Choroid plexus epithelial cell (primary cell): ENCODE measurements around the gene ADAMTS14.
"Not testable (repeated sequence)": the region's sequence is repeated elsewhere in the genome, so short reads cannot be mapped to it uniquely, and the experiment has no call there.

Experiments used
- DNase-seq: peaks from one replicate; pipeline ENCODE4 v3.0.0-alpha.2; 2010; ENCODE audit warnings: low read depth
- H3K4me3 ChIP-seq: 2 replicates; pipeline ENCODE4 v1.5.1; 2011; ENCODE audit warnings: low read depth, mild to moderate bottlenecking, control low read depth, low read length, moderate library complexity
- CTCF ChIP-seq: conservative IDR thresholded peaks from 2 replicates; pipeline ENCODE4 v1.5.1; 2011; ENCODE audit warnings: low read depth, mild to moderate bottlenecking, control low read depth, inconsistent platforms, low read length, moderate library complexity

Gene ADAMTS14

GRCh38 chr10:70659306-70659705 is 13.0 kb upstream of the ADAMTS14 start:
- no peak overlapping the region for H3K4me3 ChIP-seq
- no peak for TF ChIP-seq CTCF
- DNase-seq = no peak

GRCh38 chr10:70660722-70661121 is 11.6 kb upstream of the ADAMTS14 start:
- no peak for DNase-seq
- H3K4me3 ChIP-seq = no peak overlapping the region
- no peak for TF ChIP-seq CTCF

GRCh38 chr10:70661623-70662361 is 10.5 kb upstream of the ADAMTS14 start:
- TF ChIP-seq CTCF = no peak
- H3K4me3 ChIP-seq = no peak overlapping the region
- no peak for DNase-seq

- TF ChIP-seq CTCF = no peak
- DNase-seq = peak; percentile 83
- H3K4me3 ChIP-seq = no peak overlapping the region
Measured at GRCh38 chr10:70662362-70663220, 9.7 kb upstream of the ADAMTS14 start.

GRCh38 chr10:70663458-70664409 is 8.6 kb upstream of the ADAMTS14 start:
- not testable (repeated sequence) for H3K4me3 ChIP-seq
- DNase-seq = peak; percentile 14

- TF ChIP-seq CTCF = no peak
- peak; percentile 98 for DNase-seq
- no peak overlapping the region for H3K4me3 ChIP-seq
Measured at GRCh38 chr10:70664702-70665195, 7.6 kb upstream of the ADAMTS14 start.
